ENCODE results near the gene PRR18.

DNA sequence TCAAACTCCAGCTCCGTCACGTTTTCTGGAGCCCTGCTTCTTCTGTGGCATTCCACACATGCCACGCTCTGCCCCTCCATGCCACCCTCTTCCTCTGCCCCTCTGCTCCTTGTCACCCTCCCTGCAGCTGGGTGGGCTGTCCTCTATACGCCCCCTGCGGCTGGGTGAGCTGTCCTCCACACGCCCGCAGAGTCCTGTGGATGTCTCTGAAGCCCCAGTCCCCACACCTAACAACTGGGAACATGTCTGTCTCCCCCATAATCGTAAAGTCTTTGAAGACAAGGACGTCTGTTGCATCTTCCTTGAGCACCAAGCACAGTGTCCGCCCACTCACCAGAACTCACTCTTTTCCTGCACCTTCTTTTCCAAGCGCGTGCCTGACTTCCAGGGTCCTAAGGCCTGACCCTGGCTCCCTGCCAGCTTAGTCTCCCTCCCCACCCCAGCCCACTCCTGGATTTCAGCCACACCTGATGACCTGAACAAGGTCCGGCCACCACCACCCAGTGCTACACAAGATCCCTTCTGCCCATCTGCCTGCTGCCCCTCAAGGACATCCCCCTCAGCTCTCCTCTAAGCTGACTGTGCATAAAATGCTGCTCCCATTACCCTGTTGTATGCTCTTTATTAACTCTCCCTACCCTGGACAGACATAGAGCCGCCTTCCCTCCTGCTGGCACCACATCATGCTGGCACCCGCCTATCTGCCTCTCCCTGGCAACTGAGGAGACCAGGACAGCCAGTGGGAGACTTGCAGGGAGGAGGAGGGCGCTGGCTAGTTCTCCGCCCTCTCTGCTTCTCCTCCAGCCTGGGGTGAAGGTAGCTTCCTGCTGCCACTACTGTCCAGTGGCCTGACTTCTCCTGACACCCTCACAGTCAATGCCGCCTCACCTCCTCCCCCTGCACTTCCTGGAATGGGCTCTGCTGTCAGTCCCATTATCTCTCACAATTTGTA is 10.7 kb upstream of the PRR18 start:
- TF ChIP-seq, protein P1, sequence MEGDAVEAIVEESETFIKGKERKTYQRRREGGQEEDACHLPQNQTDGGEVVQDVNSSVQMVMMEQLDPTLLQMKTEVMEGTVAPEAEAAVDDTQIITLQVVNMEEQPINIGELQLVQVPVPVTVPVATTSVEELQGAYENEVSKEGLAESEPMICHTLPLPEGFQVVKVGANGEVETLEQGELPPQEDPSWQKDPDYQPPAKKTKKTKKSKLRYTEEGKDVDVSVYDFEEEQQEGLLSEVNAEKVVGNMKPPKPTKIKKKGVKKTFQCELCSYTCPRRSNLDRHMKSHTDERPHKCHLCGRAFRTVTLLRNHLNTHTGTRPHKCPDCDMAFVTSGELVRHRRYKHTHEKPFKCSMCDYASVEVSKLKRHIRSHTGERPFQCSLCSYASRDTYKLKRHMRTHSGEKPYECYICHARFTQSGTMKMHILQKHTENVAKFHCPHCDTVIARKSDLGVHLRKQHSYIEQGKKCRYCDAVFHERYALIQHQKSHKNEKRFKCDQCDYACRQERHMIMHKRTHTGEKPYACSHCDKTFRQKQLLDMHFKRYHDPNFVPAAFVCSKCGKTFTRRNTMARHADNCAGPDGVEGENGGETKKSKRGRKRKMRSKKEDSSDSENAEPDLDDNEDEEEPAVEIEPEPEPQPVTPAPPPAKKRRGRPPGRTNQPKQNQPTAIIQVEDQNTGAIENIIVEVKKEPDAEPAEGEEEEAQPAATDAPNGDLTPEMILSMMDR (conservative IDR thresholded peaks at IDR 0.05): no peak
- no peak for TF ChIP-seq ZFX (IDR thresholded peaks at IDR 0.05)

Measured in C4-2B (cell line).